ENCODE results near the gene PCDH9.

GRCh38 chr13:66703597-66703996 is 526.5 kb downstream of the PCDH9 start:
- TF ChIP-seq MXI1 (IDR thresholded peaks at IDR 0.05; ENCODE audit: borderline replicate concordance, low read depth, low read length) (no peak), CTCF (conservative IDR thresholded peaks at IDR 0.05; ENCODE audit: low read depth, low read length) (no peak), POLR2A (IDR thresholded peaks at IDR 0.05; ENCODE audit: low read depth, low read length) (no peak), FOS (IDR thresholded peaks at IDR 0.05; ENCODE audit: low read depth, low read length) (no peak), RFX5 (IDR thresholded peaks at IDR 0.05; ENCODE audit: low read depth, low read length) (no peak), BHLHE40 (IDR thresholded peaks at IDR 0.05; ENCODE audit: low read depth, low read length) (no peak), CEBPB (IDR thresholded peaks at IDR 0.05; ENCODE audit: low read depth, low read length) (no peak), RAD21 (IDR thresholded peaks at IDR 0.05; ENCODE audit: low read length) (no peak), USF2 (IDR thresholded peaks at IDR 0.05; ENCODE audit: low read depth, low read length) (no peak)

Data from IMR-90 (cell line).